Fibroblast of lung (primary cell): ENCODE results near the gene HYPK.

Source experiments
- CTCF ChIP-seq, 2 donors: IDR thresholded peaks in 1 of 2; conservative IDR thresholded peaks in 1 of 2; 1 replicate in 1 of 2; 2 replicates in 1 of 2; pipeline ENCODE4 v1.5.1; 2011 to 2012; ENCODE audit warnings: low read length in 2 of 2, control low read depth in 1 of 2, inconsistent platforms in 1 of 2, low read depth in 1 of 2, mild to moderate bottlenecking in 1 of 2
- EZH2 ChIP-seq: IDR thresholded peaks from 2 replicates; pipeline ENCODE4 v1.5.1; 2012; ENCODE audit warnings: low read length, control low read depth, mild to moderate bottlenecking; ENCODE audit errors: missing control alignments

- TF ChIP-seq EZH2, result no peak
- no peak for TF ChIP-seq CTCF (conservative IDR thresholded peaks at IDR 0.05 in 1 of 2, IDR thresholded peaks at IDR 0.05 in 1 of 2; ENCODE audit: low read depth in 1 of 2, low read length in 2 of 2)
These were observed 5.2 kb upstream of the HYPK start for GRCh38 chr15:43795197-43795596.
